AG09319 (cell line): Measurements from ENCODE around the gene VPS25.

Experiments
- DNase-seq: peaks from one replicate; pipeline ENCODE4 v3.0.0-alpha.2; 2010; ENCODE audit warnings: low read depth; ENCODE audit errors: extremely low read depth
- TF ChIP-seq, protein P1 (sequence below): IDR thresholded peaks from 2 replicates; pipeline ENCODE4 v1.5.1; 2011; ENCODE audit warnings: low read depth, mild to moderate bottlenecking, inconsistent platforms, low read length, moderate library complexity

The VPS25 gene

GRCh38 chr17:42798383-42799380, 25.4 kb downstream of the VPS25 start, which contains the start of the genes CNTD1 and COA3:
Gene CNTD1 (plus strand): TSS chr17:42798861. CDS start chr17:42799068, 207 bp downstream.
Gene COA3 (minus strand): TSS chr17:42798704. CDS start chr17:42798681, 23 bp downstream.
- TF ChIP-seq, protein P1, sequence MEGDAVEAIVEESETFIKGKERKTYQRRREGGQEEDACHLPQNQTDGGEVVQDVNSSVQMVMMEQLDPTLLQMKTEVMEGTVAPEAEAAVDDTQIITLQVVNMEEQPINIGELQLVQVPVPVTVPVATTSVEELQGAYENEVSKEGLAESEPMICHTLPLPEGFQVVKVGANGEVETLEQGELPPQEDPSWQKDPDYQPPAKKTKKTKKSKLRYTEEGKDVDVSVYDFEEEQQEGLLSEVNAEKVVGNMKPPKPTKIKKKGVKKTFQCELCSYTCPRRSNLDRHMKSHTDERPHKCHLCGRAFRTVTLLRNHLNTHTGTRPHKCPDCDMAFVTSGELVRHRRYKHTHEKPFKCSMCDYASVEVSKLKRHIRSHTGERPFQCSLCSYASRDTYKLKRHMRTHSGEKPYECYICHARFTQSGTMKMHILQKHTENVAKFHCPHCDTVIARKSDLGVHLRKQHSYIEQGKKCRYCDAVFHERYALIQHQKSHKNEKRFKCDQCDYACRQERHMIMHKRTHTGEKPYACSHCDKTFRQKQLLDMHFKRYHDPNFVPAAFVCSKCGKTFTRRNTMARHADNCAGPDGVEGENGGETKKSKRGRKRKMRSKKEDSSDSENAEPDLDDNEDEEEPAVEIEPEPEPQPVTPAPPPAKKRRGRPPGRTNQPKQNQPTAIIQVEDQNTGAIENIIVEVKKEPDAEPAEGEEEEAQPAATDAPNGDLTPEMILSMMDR, result no peak
- DNase-seq, result peak; percentile 49

GRCh38 chr17:42803074-42803883, 30.0 kb downstream of the VPS25 start:
- no peak for DNase-seq
- TF ChIP-seq, protein P1, result no peak

DNA sequence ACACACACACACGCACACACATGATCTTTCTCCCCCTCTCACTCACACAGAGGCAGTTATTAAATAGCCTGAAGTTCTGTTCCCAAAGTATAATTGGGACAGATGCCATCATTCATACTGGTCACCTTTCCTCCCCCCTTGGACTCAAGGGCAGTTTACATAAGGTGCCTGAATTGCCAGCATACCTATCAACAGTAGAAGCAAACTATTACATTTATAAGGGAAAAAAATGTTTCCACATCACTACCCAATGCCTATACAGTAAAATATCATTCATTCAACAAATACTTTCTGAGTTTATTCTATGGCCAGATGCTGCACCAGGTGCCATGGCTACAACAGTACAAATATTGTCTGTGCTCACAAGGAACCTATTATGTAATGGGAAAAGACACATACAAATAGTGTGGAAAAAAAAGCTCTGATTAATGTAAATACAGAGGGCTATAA, 31.7 kb downstream of the VPS25 start:
- DNase-seq, result no peak
- TF ChIP-seq, protein P1, result no peak

DNA sequence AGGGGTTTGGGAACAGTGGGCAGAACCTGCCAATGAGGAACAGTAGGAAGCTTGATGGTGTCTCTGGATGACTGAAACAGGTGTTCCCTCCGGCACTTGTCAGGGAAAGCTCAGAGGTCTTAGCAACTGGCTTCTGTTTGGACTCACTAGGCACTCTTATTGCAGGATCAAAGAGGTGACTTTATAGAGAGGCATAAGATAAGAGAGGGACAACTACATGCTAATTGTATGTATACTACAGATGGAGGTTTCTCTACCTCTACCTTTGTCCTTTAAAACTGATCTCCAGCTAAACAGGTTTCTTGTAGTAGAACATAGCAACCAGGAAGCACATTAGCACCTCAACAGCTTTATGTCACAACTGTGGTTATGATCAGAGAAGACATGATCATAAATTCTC, 33.0 kb downstream of the VPS25 start:
- TF ChIP-seq, protein P1, result no peak
- DNase-seq, result no peak

DNA sequence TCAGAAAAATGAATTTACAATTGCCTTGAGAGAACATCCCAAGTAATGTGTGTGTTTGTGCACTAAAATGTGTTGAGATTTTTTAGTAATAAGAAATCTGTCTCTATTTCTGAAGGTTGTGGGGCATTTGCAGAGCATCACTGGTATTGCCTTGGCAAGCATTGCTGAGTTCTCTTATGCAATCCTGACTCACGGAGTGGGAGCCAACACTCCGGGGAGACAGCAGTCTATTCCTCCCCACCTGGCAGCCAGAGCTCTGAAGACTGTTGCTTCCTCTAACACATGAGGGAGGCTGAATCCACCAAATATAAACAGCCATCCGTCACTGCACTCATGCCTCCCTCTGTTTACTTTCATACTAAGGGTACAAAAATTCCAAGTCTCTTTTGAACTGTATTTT, 36.0 kb downstream of the VPS25 start:
- DNase-seq, result peak; percentile 61
- TF ChIP-seq, protein P1, result no peak

- DNase-seq, result no peak
- TF ChIP-seq, protein P1, result no peak
These were observed 41.6 kb downstream of the VPS25 start for GRCh38 chr17:42814633-42815399.
